ENCODE data around the gene CTNND2.

Gene CTNND2

GRCh38 chr5:11815481-11815880, 88.8 kb downstream of the CTNND2 start:
- H3K27ac ChIP-seq (ENCODE audit: low read length) = no peak overlapping the region
- H4K20me1 ChIP-seq (ENCODE audit: insufficient read depth, low read length) = no peaks in the 10 kb centered on the region
- H3K4me2 ChIP-seq (ENCODE audit: low read depth, low read length) = no peak overlapping the region
- no peaks in the 10 kb centered on the region for H3K27me3 ChIP-seq (replicated peaks; ENCODE audit: insufficient read depth, low read length)
- no peak for DNase-seq
- no peak overlapping the region for H2AFZ ChIP-seq (ENCODE audit: low read length)
- H3K36me3 ChIP-seq (replicated peaks; ENCODE audit: insufficient read depth, low read length) = no peaks in the 10 kb centered on the region
- no peak overlapping the region for H3K4me3 ChIP-seq (ENCODE audit: low read length)
- no peaks in the 10 kb centered on the region for H3K79me2 ChIP-seq (ENCODE audit: low read length)
- H3K9ac ChIP-seq (ENCODE audit: low read length) = no peak overlapping the region
- H3K4me1 ChIP-seq (ENCODE audit: low read length) = no peaks in the 10 kb centered on the region
- no peaks in the 10 kb centered on the region for H3K9me2 ChIP-seq (replicated peaks; ENCODE audit: insufficient read depth, low read length)
- TF ChIP-seq EZH2phosphoT487 (IDR thresholded peaks at IDR 0.05; ENCODE audit: low read length) = no peak
- no peak for TF ChIP-seq CTCF (IDR thresholded peaks at IDR 0.05; ENCODE audit: low read length)
- TF ChIP-seq EZH2 (optimal IDR thresholded peaks at IDR 0.05; ENCODE audit: low read depth, low read length) = no peak
- no peaks in the 10 kb centered on the region for H3K9me3 ChIP-seq (replicated peaks; ENCODE audit: insufficient read depth, low read length)
- H3F3A ChIP-seq (ENCODE audit: insufficient read depth, low read length) = no peaks in the 10 kb centered on the region

GRCh38 chr5:11814373-11814772, 89.9 kb downstream of the CTNND2 start:
- no peaks in the 10 kb centered on the region for H3K36me3 ChIP-seq (replicated peaks; ENCODE audit: insufficient read depth, low read length)
- H3K9me3 ChIP-seq (replicated peaks; ENCODE audit: insufficient read depth, low read length) = no peaks in the 10 kb centered on the region
- no peak overlapping the region for H3K27ac ChIP-seq (ENCODE audit: low read length)
- DNase-seq = no peak
- no peaks in the 10 kb centered on the region for H3K4me1 ChIP-seq (ENCODE audit: low read length)
- no peak overlapping the region for H3K4me2 ChIP-seq (ENCODE audit: low read depth, low read length)
- H3K79me2 ChIP-seq (ENCODE audit: low read length) = no peaks in the 10 kb centered on the region
- no peaks in the 10 kb centered on the region for H3F3A ChIP-seq (ENCODE audit: insufficient read depth, low read length)
- no peak overlapping the region for H3K4me3 ChIP-seq (ENCODE audit: low read length)
- H3K27me3 ChIP-seq (replicated peaks; ENCODE audit: insufficient read depth, low read length) = no peaks in the 10 kb centered on the region
- no peaks in the 10 kb centered on the region for H3K9me2 ChIP-seq (replicated peaks; ENCODE audit: insufficient read depth, low read length)
- no peak overlapping the region for H2AFZ ChIP-seq (ENCODE audit: low read length)
- H3K9ac ChIP-seq (ENCODE audit: low read length) = no peak overlapping the region
- no peak for TF ChIP-seq EZH2phosphoT487 (IDR thresholded peaks at IDR 0.05; ENCODE audit: low read length)
- TF ChIP-seq EZH2 (optimal IDR thresholded peaks at IDR 0.05; ENCODE audit: low read depth, low read length) = no peak
- no peak for TF ChIP-seq CTCF (IDR thresholded peaks at IDR 0.05; ENCODE audit: low read length)
- H4K20me1 ChIP-seq (ENCODE audit: insufficient read depth, low read length) = no peaks in the 10 kb centered on the region

- Histone ChIP-seq H3K27me3 (replicated peaks; ENCODE audit: insufficient read depth, low read length) (no peaks in the 10 kb centered on the region), H3K4me3 (ENCODE audit: low read length) (no peak overlapping the region), H3F3A (ENCODE audit: insufficient read depth, low read length) (no peaks in the 10 kb centered on the region), H3K9me2 (replicated peaks; ENCODE audit: insufficient read depth, low read length) (no peaks in the 10 kb centered on the region), H3K36me3 (replicated peaks; ENCODE audit: insufficient read depth, low read length) (no peaks in the 10 kb centered on the region), H3K79me2 (ENCODE audit: low read length) (no peaks in the 10 kb centered on the region), H4K20me1 (ENCODE audit: insufficient read depth, low read length) (no peaks in the 10 kb centered on the region), H3K4me1 (ENCODE audit: low read length) (no peaks in the 10 kb centered on the region), H3K4me2 (ENCODE audit: low read depth, low read length) (no peak overlapping the region), H3K9me3 (replicated peaks; ENCODE audit: insufficient read depth, low read length) (no peaks in the 10 kb centered on the region), H2AFZ (ENCODE audit: low read length) (no peak overlapping the region), H3K27ac (ENCODE audit: low read length) (no peak overlapping the region), H3K9ac (ENCODE audit: low read length) (no peak overlapping the region)
- TF ChIP-seq EZH2 (optimal IDR thresholded peaks at IDR 0.05; ENCODE audit: low read depth, low read length) (no peak), EZH2phosphoT487 (IDR thresholded peaks at IDR 0.05; ENCODE audit: low read length) (no peak)
- DNase-seq = no peak
These were observed 94.8 kb downstream of the CTNND2 start for GRCh38 chr5:11809407-11809806.

DNA sequence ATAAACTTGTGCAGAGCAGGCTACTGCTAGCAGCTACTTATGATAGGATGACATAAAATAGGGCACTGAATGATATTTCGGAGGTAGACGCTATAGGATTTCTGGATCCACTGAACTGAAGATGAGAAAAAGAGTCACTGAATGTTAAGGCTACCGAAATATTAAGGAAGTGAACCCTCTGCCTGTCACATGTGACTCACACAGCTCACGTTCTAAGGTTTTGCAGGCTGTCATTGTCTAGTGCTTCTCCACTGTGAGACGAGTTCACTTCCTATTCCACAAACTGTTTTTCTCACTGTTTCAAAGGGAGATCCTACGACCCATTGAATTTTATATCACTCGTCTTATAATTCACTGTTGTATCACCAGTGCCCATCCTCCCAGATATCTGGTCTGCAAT, 100.8 kb downstream of the CTNND2 start:
- Histone ChIP-seq H3K4me3 (ENCODE audit: low read length) (no peak overlapping the region), H3K9me3 (replicated peaks; ENCODE audit: insufficient read depth, low read length) (no peaks in the 10 kb centered on the region), H3K9ac (ENCODE audit: low read length) (no peak overlapping the region), H3K4me1 (ENCODE audit: low read length) (no peaks in the 10 kb centered on the region), H3K36me3 (replicated peaks; ENCODE audit: insufficient read depth, low read length) (no peaks in the 10 kb centered on the region), H4K20me1 (ENCODE audit: insufficient read depth, low read length) (no peaks in the 10 kb centered on the region), H3K79me2 (ENCODE audit: low read length) (no peaks in the 10 kb centered on the region), H3K4me2 (ENCODE audit: low read depth, low read length) (no peak overlapping the region), H3K27me3 (replicated peaks; ENCODE audit: insufficient read depth, low read length) (no peaks in the 10 kb centered on the region), H3F3A (ENCODE audit: insufficient read depth, low read length) (no peaks in the 10 kb centered on the region), H3K9me2 (replicated peaks; ENCODE audit: insufficient read depth, low read length) (no peaks in the 10 kb centered on the region), H2AFZ (ENCODE audit: low read length) (no peak overlapping the region), H3K27ac (ENCODE audit: low read length) (no peak overlapping the region)
- TF ChIP-seq CTCF (IDR thresholded peaks at IDR 0.05; ENCODE audit: low read length) = no peak
- no peak for TF ChIP-seq EZH2 (optimal IDR thresholded peaks at IDR 0.05; ENCODE audit: low read depth, low read length)
- no peak for TF ChIP-seq EZH2phosphoT487 (IDR thresholded peaks at IDR 0.05; ENCODE audit: low read length)
- no peak for DNase-seq
